HFFc6 (cell line): ENCODE data around the gene ARHGAP31. TPM values are rescaled to one million over a fixed set of nuclear protein-coding genes. Genes with fewer than 3 reads are reported as not detected.
"Not testable (repeated sequence)": the region's sequence is repeated elsewhere in the genome, so short reads cannot be mapped to it uniquely, and the experiment has no call there.

Experiments
- DNase-seq: peaks from one replicate; pipeline ENCODE4 v3.0.0-alpha.2; 2018
- H3K27ac Mint-ChIP-seq: 2 replicates; pipeline ENCODE4 v1.8.0; 2020; ENCODE audit warnings: mild to moderate bottlenecking, mixed read lengths
- H3K27me3 Mint-ChIP-seq: 2 replicates; pipeline ENCODE4 v1.8.0; 2021; ENCODE audit warnings: mild to moderate bottlenecking, moderate library complexity, mixed read lengths; ENCODE audit not compliant: insufficient read depth
- H3K36me3 Mint-ChIP-seq: 2 replicates; pipeline ENCODE4 v1.8.0; 2021; ENCODE audit warnings: low read depth, mixed read lengths
- H3K4me1 Mint-ChIP-seq: 2 replicates; pipeline ENCODE4 v1.8.0; 2020; ENCODE audit warnings: low read depth, mixed read lengths
- H3K4me3 Mint-ChIP-seq: 2 replicates; pipeline ENCODE4 v1.8.0; 2020; ENCODE audit warnings: mild to moderate bottlenecking, moderate library complexity, mixed read lengths
- H3K9me3 Mint-ChIP-seq: 2 replicates; pipeline ENCODE4 v1.8.0; 2020; ENCODE audit warnings: mild to moderate bottlenecking, mixed read lengths
- CTCF ChIP-seq: fragments of 200-600 bp; sonication (generic); IDR thresholded peaks from 2 replicates; pipeline ENCODE4 v1.5.0; 2021; ENCODE audit warnings: antibody characterized with exemption, mild to moderate bottlenecking
- total RNA-seq, 6 experiments: library from RNA; stranded (reverse); fragmentation: NEBNext Ultra II Directional; extraction: Animal tissue kit (Norgen Biotek cat#: 25700); gene quantifications; 2 replicates in 1 of 6; 3 replicates in 5 of 6; pipeline ENCODE4 v1.2.3, GENCODE V29; 2021

Gene ARHGAP31
- total RNA-seq, 6 experiments from 2014 or later: 18.0 to 25.1 (median 20.5) TPM

- DNase-seq: no peak
- Mint-ChIP-seq H3K9me3 (no peaks in the 10 kb centered on the region), H3K27ac (no peak overlapping the region), H3K4me1 (0 out of 2 replicates have a peak, but pooled peaks cover 4% of the 10 kb centered on the region), H3K36me3 (no peaks in the 10 kb centered on the region), H3K4me3 (no peak overlapping the region), H3K27me3 (no peaks in the 10 kb centered on the region)
- no peak for TF ChIP-seq CTCF
Observed at GRCh38 chr3:119364401-119364800, 70.2 kb downstream of the ARHGAP31 start.

GRCh38 chr3:119365418-119365817, 71.2 kb downstream of the ARHGAP31 start:
- no peak overlapping the region for H3K4me3 Mint-ChIP-seq
- no peaks in the 10 kb centered on the region for H3K4me1 Mint-ChIP-seq
- H3K9me3 Mint-ChIP-seq: no peaks in the 10 kb centered on the region
- H3K27ac Mint-ChIP-seq: no peak overlapping the region
- H3K36me3 Mint-ChIP-seq: no peaks in the 10 kb centered on the region
- TF ChIP-seq CTCF: no peak
- no peaks in the 10 kb centered on the region for H3K27me3 Mint-ChIP-seq
- DNase-seq: no peak

GRCh38 chr3:119367000-119367399, 72.8 kb downstream of the ARHGAP31 start:
- Mint-ChIP-seq H3K27me3 (no peaks in the 10 kb centered on the region), H3K36me3 (peaks cover 5% of the 10 kb centered on the region; the same call in 1 of the 2 replicates), H3K27ac (no peak overlapping the region), H3K9me3 (no peaks in the 10 kb centered on the region), H3K4me3 (no peak overlapping the region), H3K4me1 (no peaks in the 10 kb centered on the region)
- no peak for DNase-seq
- no peak for TF ChIP-seq CTCF

GRCh38 chr3:119368298-119368697, 74.1 kb downstream of the ARHGAP31 start:
- no peak overlapping the region for H3K4me3 Mint-ChIP-seq
- no peak overlapping the region for H3K27ac Mint-ChIP-seq
- peaks cover 6% of the 10 kb centered on the region; the same call in 1 of the 2 replicates for H3K36me3 Mint-ChIP-seq
- H3K27me3 Mint-ChIP-seq: no peaks in the 10 kb centered on the region
- no peaks in the 10 kb centered on the region for H3K9me3 Mint-ChIP-seq
- no peaks in the 10 kb centered on the region for H3K4me1 Mint-ChIP-seq
- no peak for TF ChIP-seq CTCF
- no peak for DNase-seq

- H3K27ac Mint-ChIP-seq, H3K4me3 Mint-ChIP-seq: not testable (repeated sequence)
Observed at GRCh38 chr3:119371786-119372185, 77.6 kb downstream of the ARHGAP31 start.

GRCh38 chr3:119375106-119375505, 80.9 kb downstream of the ARHGAP31 start:
- H3K27ac Mint-ChIP-seq: no peak overlapping the region
- no peaks in the 10 kb centered on the region for H3K9me3 Mint-ChIP-seq
- H3K4me1 Mint-ChIP-seq: no peaks in the 10 kb centered on the region
- H3K27me3 Mint-ChIP-seq: no peaks in the 10 kb centered on the region
- no peak for TF ChIP-seq CTCF
- DNase-seq: no peak
- H3K36me3 Mint-ChIP-seq: peaks cover 6% of the 10 kb centered on the region; the same call in 1 of the 2 replicates
- H3K4me3 Mint-ChIP-seq: no peak overlapping the region

More at GRCh38 chr3:119371786-119372185, 77.6 kb downstream of the ARHGAP31 start:
- not testable (repeated sequence) for H3K9me3 Mint-ChIP-seq, H3K27me3 Mint-ChIP-seq, H3K36me3 Mint-ChIP-seq, DNase-seq, H3K4me1 Mint-ChIP-seq
